NCI-H2171 treated with DMSO at 0.1 percent for 48 hours (cell line): ENCODE data around the gene CDK6.

Experiments
- DNase-seq: peaks from one replicate; lab custom pipeline; 2025; lab: John Stamatoyannopoulos, UW

The CDK6 gene

GRCh38 chr7:92586403-92586802 lies 250.0 kb downstream of the CDK6 start:
- no peak for DNase-seq

GRCh38 chr7:92584953-92585352 lies 251.4 kb downstream of the CDK6 start:
- peak; percentile 27 for DNase-seq

GRCh38 chr7:92582948-92583347 lies 253.4 kb downstream of the CDK6 start:
- DNase-seq = no peak

- no peak for DNase-seq
Observed at GRCh38 chr7:92576296-92576695, 260.1 kb downstream of the CDK6 start.

GRCh38 chr7:92569137-92569536 lies 267.2 kb downstream of the CDK6 start:
- DNase-seq = no peak

- no peak for DNase-seq
Observed at GRCh38 chr7:92567460-92567859, 268.9 kb downstream of the CDK6 start.

- DNase-seq = no peak
Observed at GRCh38 chr7:92563345-92563744, 273.0 kb downstream of the CDK6 start.

GRCh38 chr7:92560602-92561001 lies 275.8 kb downstream of the CDK6 start:
- DNase-seq = no peak

GRCh38 chr7:92557808-92558362 lies 278.5 kb downstream of the CDK6 start:
- no peak for DNase-seq

GRCh38 chr7:92557249-92557648 lies 279.1 kb downstream of the CDK6 start:
- no peak for DNase-seq
